ENCODE results near the gene APLP2. TPM values are rescaled to one million over a fixed set of nuclear protein-coding genes. Genes with fewer than 3 reads are reported as not detected.

APLP2 gene
- total RNA-seq, 2 donors from 2014 or later: 31.2 to 34.0 TPM

Other genes with a start within 250 kb of the APLP2 start
- 10 to 100 TPM; 41.8 to 44.0 TPM for gene NFRKB, start 174.3 kb upstream of the APLP2 start, total RNA-seq
- 10 to 100 TPM; 12.2 to 16.6 TPM for gene PRDM10, start 67.1 kb upstream of the APLP2 start, total RNA-seq
- under 1 TPM in 1 of 2 donors, not detected in 1; 0.09 TPM for gene ST14, start 89.9 kb downstream of the APLP2 start, total RNA-seq
- 10 to 100 TPM; 49.6 to 49.7 TPM for gene ZBTB44, start 245.0 kb downstream of the APLP2 start, total RNA-seq